Measurements from ENCODE around the gene GTF2B.

DNA sequence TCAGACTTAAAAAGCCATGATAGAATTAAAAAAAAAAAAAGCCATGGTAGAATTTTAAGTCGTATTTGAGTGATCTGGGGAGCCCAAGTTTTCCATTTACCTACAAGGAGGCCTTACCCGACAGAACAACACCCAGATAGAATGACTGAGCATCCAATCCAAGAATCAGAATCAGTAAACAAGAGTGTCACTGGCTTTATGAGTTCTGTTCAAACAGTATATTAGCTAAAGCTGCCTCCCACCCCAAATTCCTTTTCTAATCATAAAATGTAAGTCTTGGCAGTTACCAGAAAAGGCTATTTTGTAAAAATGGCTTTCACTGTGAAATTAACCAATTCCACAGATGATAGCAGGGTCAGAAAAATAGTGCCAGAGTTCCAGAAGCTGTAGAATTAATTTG lies 1.2 kb downstream of the GTF2B start:
- TF ChIP-seq, protein P1, sequence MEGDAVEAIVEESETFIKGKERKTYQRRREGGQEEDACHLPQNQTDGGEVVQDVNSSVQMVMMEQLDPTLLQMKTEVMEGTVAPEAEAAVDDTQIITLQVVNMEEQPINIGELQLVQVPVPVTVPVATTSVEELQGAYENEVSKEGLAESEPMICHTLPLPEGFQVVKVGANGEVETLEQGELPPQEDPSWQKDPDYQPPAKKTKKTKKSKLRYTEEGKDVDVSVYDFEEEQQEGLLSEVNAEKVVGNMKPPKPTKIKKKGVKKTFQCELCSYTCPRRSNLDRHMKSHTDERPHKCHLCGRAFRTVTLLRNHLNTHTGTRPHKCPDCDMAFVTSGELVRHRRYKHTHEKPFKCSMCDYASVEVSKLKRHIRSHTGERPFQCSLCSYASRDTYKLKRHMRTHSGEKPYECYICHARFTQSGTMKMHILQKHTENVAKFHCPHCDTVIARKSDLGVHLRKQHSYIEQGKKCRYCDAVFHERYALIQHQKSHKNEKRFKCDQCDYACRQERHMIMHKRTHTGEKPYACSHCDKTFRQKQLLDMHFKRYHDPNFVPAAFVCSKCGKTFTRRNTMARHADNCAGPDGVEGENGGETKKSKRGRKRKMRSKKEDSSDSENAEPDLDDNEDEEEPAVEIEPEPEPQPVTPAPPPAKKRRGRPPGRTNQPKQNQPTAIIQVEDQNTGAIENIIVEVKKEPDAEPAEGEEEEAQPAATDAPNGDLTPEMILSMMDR (IDR thresholded peaks at IDR 0.05): no peak
- TF ChIP-seq POLR2A (IDR thresholded peaks at IDR 0.05): no peak

Measured in right lobe of liver (tissue), 4 donors.